ENCODE results near the gene CLIP2. TPM values are rescaled to one million over a fixed set of nuclear protein-coding genes. Genes with fewer than 3 reads are reported as not detected.

The CLIP2 gene
- polyA plus RNA-seq, 1 of the 3 experiments (the other 2 are of a cell fraction) = 14.3 TPM

DNA sequence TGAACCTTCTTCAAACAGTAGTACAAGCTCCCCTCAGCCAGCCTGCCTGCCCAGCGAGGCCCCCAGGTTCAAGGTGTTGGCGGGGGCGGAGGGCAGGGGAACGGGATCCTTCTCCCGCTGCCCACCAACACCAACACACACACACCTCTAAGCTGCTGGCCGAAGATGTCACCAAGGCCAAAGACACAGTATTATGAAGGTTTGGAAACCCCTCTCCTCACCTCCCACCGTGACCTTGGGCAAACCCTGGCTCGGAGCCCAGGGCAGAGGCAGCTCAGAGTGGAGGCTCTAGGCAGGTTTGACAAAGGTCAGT is 115.1 kb downstream of the CLIP2 start:
- TF ChIP-seq MEF2A (IDR thresholded peaks at IDR 0.05; ENCODE audit: borderline replicate concordance, low read depth) = no peak
- TF ChIP-seq, protein P1, sequence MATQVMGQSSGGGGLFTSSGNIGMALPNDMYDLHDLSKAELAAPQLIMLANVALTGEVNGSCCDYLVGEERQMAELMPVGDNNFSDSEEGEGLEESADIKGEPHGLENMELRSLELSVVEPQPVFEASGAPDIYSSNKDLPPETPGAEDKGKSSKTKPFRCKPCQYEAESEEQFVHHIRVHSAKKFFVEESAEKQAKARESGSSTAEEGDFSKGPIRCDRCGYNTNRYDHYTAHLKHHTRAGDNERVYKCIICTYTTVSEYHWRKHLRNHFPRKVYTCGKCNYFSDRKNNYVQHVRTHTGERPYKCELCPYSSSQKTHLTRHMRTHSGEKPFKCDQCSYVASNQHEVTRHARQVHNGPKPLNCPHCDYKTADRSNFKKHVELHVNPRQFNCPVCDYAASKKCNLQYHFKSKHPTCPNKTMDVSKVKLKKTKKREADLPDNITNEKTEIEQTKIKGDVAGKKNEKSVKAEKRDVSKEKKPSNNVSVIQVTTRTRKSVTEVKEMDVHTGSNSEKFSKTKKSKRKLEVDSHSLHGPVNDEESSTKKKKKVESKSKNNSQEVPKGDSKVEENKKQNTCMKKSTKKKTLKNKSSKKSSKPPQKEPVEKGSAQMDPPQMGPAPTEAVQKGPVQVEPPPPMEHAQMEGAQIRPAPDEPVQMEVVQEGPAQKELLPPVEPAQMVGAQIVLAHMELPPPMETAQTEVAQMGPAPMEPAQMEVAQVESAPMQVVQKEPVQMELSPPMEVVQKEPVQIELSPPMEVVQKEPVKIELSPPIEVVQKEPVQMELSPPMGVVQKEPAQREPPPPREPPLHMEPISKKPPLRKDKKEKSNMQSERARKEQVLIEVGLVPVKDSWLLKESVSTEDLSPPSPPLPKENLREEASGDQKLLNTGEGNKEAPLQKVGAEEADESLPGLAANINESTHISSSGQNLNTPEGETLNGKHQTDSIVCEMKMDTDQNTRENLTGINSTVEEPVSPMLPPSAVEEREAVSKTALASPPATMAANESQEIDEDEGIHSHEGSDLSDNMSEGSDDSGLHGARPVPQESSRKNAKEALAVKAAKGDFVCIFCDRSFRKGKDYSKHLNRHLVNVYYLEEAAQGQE (IDR thresholded peaks at IDR 0.05; ENCODE audit: low read depth, low read length) = no peak
- TF ChIP-seq, protein P2, sequence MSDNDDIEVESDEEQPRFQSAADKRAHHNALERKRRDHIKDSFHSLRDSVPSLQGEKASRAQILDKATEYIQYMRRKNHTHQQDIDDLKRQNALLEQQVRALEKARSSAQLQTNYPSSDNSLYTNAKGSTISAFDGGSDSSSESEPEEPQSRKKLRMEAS (IDR thresholded peaks at IDR 0.05; ENCODE audit: low read depth) = no peak
- TF ChIP-seq, protein P3, sequence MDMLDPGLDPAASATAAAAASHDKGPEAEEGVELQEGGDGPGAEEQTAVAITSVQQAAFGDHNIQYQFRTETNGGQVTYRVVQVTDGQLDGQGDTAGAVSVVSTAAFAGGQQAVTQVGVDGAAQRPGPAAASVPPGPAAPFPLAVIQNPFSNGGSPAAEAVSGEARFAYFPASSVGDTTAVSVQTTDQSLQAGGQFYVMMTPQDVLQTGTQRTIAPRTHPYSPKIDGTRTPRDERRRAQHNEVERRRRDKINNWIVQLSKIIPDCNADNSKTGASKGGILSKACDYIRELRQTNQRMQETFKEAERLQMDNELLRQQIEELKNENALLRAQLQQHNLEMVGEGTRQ (IDR thresholded peaks at IDR 0.05; ENCODE audit: borderline replicate concordance, low read depth, low read length) = no peak
- Histone ChIP-seq H3K79me2 (ENCODE audit: insufficient read depth) (no peaks in the 10 kb centered on the region), H3F3A (replicated peaks; ENCODE audit: insufficient read depth) (peaks cover 26% of the 10 kb centered on the region), H3K9me2 (no peaks in the 10 kb centered on the region), H3K4me3 (ENCODE audit: low read depth in 2 of 2, low read length in 1 of 2) (no peak overlapping the region), H3K27ac (ENCODE audit: low read depth in 2 of 2, low read length in 1 of 2) (no peak overlapping the region), H3K27me3 (ENCODE audit: insufficient read depth) (no peaks in the 10 kb centered on the region), H3K4me2 (no peak overlapping the region), H3K9me3 (no peaks in the 10 kb centered on the region), H3K36me3 (replicated peaks in 1 of 2; ENCODE audit: control insufficient read depth in 1 of 2, insufficient read depth in 2 of 2, low read length in 1 of 2) (peaks cover 18 to 45% of the 10 kb centered on the region in 2 experiments), H3K9ac (no peak overlapping the region), H2AFZ (ENCODE audit: low read depth) (no peak overlapping the region), H3K4me1 (ENCODE audit: control insufficient read depth in 1 of 2, insufficient read depth in 2 of 2, low read depth in 1 of 2, low read length in 1 of 2) (no peaks in the 10 kb centered on the region), H4K20me1 (ENCODE audit: insufficient read depth) (no peaks in the 10 kb centered on the region)
- no peak for DNase-seq
- ChIA-PET CTCF (interaction anchor here (0.7 to 22.0 kb wide), 7 partner anchors 10 to 549 kb away, joined by 3 to 537 read pairs (median 6); partner anchors contain the start of gene LAT2), POLR2A (no interaction called here)
- 100% methylated on average over 6 of the region's 8 CpGs for WGBS (ENCODE audit: low lambda C conversion rate)

DNA sequence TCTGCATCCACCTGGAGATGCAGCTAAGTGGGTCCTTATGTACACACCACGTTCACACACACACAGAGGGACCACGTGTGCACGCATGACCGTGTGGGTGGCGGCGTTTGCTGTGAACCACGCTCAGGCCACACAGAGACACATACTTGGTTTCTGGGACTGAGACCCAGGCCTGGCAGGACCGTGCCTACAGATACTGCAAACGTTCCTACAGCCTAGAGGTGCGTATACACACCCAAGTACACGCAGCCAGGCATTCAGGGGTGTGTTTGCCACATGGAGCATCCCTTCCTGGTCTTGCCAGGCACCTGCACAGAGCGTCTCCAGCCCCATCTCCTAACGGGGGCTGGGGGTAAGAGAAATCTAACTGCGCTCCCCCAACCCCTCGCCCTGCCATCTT is 115.5 kb downstream of the CLIP2 start:
- no peak overlapping the region for H2AFZ ChIP-seq (ENCODE audit: low read depth)
- ChIA-PET POLR2A (no interaction called here), CTCF (interaction anchor here (0.6 to 22.0 kb wide), 19 partner anchors 8 to 643 kb away, joined by 3 to 537 read pairs (median 4); partner anchors contain the start of gene LAT2)
- H3K27ac ChIP-seq (ENCODE audit: low read depth in 2 of 2, low read length in 1 of 2) = no peak overlapping the region
- no peaks in the 10 kb centered on the region for H3K9me3 ChIP-seq
- no peaks in the 10 kb centered on the region for H4K20me1 ChIP-seq (ENCODE audit: insufficient read depth)
- H3K4me3 ChIP-seq (ENCODE audit: low read depth in 2 of 2, low read length in 1 of 2) = no peak overlapping the region
- H3K79me2 ChIP-seq (ENCODE audit: insufficient read depth) = no peaks in the 10 kb centered on the region
- no peak overlapping the region for H3K4me2 ChIP-seq
- H3F3A ChIP-seq (replicated peaks; ENCODE audit: insufficient read depth) = peaks cover 26% of the 10 kb centered on the region
- H3K9ac ChIP-seq = no peak overlapping the region
- 87% methylated on average over 13 of the region's 15 CpGs for WGBS (ENCODE audit: low lambda C conversion rate)
- peaks cover 18 to 45% of the 10 kb centered on the region in 2 experiments for H3K36me3 ChIP-seq (replicated peaks in 1 of 2; ENCODE audit: control insufficient read depth in 1 of 2, insufficient read depth in 2 of 2, low read length in 1 of 2)
- no peaks in the 10 kb centered on the region for H3K9me2 ChIP-seq
- no peak for TF ChIP-seq GATA2 (CRISPR knock-in tag; IDR thresholded peaks at IDR 0.05)
- no peak for TF ChIP-seq ELF1 (IDR thresholded peaks at IDR 0.05)
- TF ChIP-seq, protein P4, sequence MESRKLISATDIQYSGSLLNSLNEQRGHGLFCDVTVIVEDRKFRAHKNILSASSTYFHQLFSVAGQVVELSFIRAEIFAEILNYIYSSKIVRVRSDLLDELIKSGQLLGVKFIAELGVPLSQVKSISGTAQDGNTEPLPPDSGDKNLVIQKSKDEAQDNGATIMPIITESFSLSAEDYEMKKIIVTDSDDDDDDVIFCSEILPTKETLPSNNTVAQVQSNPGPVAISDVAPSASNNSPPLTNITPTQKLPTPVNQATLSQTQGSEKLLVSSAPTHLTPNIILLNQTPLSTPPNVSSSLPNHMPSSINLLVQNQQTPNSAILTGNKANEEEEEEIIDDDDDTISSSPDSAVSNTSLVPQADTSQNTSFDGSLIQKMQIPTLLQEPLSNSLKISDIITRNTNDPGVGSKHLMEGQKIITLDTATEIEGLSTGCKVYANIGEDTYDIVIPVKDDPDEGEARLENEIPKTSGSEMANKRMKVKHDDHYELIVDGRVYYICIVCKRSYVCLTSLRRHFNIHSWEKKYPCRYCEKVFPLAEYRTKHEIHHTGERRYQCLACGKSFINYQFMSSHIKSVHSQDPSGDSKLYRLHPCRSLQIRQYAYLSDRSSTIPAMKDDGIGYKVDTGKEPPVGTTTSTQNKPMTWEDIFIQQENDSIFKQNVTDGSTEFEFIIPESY (IDR thresholded peaks at IDR 0.05; ENCODE audit: borderline replicate concordance, low read depth) = no peak
- no peak for TF ChIP-seq MEF2A (IDR thresholded peaks at IDR 0.05; ENCODE audit: borderline replicate concordance, low read depth)
- TF ChIP-seq YY1 (IDR thresholded peaks at IDR 0.05; ENCODE audit: low read depth) = no peak
- no peak for TF ChIP-seq NFIC (IDR thresholded peaks at IDR 0.05; ENCODE audit: borderline replicate concordance)
- no peak for TF ChIP-seq FOXM1 (IDR thresholded peaks at IDR 0.05; ENCODE audit: low read depth)
- TF ChIP-seq NRF1 (IDR thresholded peaks at IDR 0.05; ENCODE audit: low read depth, low read length) = no peak
- TF ChIP-seq, protein P3 (IDR thresholded peaks at IDR 0.05; ENCODE audit: borderline replicate concordance, low read depth, low read length) = no peak
- TF ChIP-seq, protein P5, sequence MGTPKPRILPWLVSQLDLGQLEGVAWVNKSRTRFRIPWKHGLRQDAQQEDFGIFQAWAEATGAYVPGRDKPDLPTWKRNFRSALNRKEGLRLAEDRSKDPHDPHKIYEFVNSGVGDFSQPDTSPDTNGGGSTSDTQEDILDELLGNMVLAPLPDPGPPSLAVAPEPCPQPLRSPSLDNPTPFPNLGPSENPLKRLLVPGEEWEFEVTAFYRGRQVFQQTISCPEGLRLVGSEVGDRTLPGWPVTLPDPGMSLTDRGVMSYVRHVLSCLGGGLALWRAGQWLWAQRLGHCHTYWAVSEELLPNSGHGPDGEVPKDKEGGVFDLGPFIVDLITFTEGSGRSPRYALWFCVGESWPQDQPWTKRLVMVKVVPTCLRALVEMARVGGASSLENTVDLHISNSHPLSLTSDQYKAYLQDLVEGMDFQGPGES (IDR thresholded peaks at IDR 0.05; ENCODE audit: low read depth, low read length) = no peak
- TF ChIP-seq FOXJ3 (CRISPR knock-in tag; IDR thresholded peaks at IDR 0.05) = no peak
- TF ChIP-seq CHD2 (IDR thresholded peaks at IDR 0.05; ENCODE audit: low read length, partially characterized antibody) = no peak
- TF ChIP-seq, protein P2 (IDR thresholded peaks at IDR 0.05; ENCODE audit: low read depth) = no peak
- no peak for TF ChIP-seq RFX5 (IDR thresholded peaks at IDR 0.05; ENCODE audit: low read length)
- TF ChIP-seq SIN3A (IDR thresholded peaks at IDR 0.05; ENCODE audit: borderline replicate concordance, low read depth, low read length) = no peak
- no peaks in the 10 kb centered on the region for H3K4me1 ChIP-seq (ENCODE audit: control insufficient read depth in 1 of 2, insufficient read depth in 2 of 2, low read depth in 1 of 2, low read length in 1 of 2)
- no peaks in the 10 kb centered on the region for H3K27me3 ChIP-seq (ENCODE audit: insufficient read depth)
- DNase-seq = no peak
